Heart left ventricle (tissue), 13 donors: ENCODE measurements around the gene C20orf204.

Experiments used
- CTCF ChIP-seq, 12 donors: fragments of 200-600 bp; sonication (generic) in 4 of 12; IDR thresholded peaks; one replicate each; pipeline versions ENCODE4 v1.5.0 to v1.8.0; 2018 to 2022; ENCODE audit warnings: antibody characterized with exemption in 12 of 12, mild to moderate bottlenecking in 5 of 12
- POLR2A ChIP-seq, 2 donors: fragments of 450-650 bp; IDR thresholded peaks; one replicate each; pipeline ENCODE4 v1.6.1; 2017; ENCODE audit warnings: antibody characterized with exemption in 2 of 2, mild to moderate bottlenecking in 2 of 2, moderate library complexity in 2 of 2
- donor health status: ischemic (EF 13 %, LVEDD 7.1; RV severe dilation, severe dysfunction).
- donor health status: DM: no; HTN: yes; CAD: no.
- donor health status: DM: no; HTN: no; CAD: no.
- donor health status: ischemic (EF 25% LVEDD 6.9; RV normal size, moderate dysfunction).
- donor health status: ischemic (EF 25% LVEDD 5.7; RV mildly dilated, moderate dysfunction).
- donor health status: ischemic (EF 35%, LVEDD 5.7; RV mildly dilated, moderate dysfunction).
- donor health status: nonischemic (EF 11% LVEDD 7.7; RV severe dilation, severe dysfunction).
- donor health status: DM: yes; HTN: yes; CAD: no.
- donor health status: PGD.
- donor health status: ischemic (EF 29% LVEDD 5.4; RV normal size, mild dysfunction).
- donor health status: nonischemic (EF 23%, LVEDD 6.1; RV moderate dilation, normal function).

GRCh38 chr20:64038224-64038564, 2.2 kb downstream of the C20orf204 start:
- TF ChIP-seq CTCF (IDR thresholded peaks at IDR 0.05) (no peak), POLR2A (IDR thresholded peaks at IDR 0.05) (no peak)
